NCI-H82 treated with DMSO at 0.1 percent for 48 hours (cell line): ENCODE results near the gene GGPS1.
"Not testable (repeated sequence)": the region's sequence is repeated elsewhere in the genome, so short reads cannot be mapped to it uniquely, and the experiment has no call there.

ENCODE experiments used
- DNase-seq: peaks from one replicate; lab custom pipeline; 2025; ENCODE audit not compliant: unreplicated experiment; lab: John Stamatoyannopoulos, UW

The GGPS1 gene

GRCh38 chr1:235336903-235337302 lies 8.5 kb downstream of the GGPS1 start:
- DNase-seq: no peak

- no peak for DNase-seq
These were observed 11.4 kb downstream of the GGPS1 start for GRCh38 chr1:235339746-235340145.

- no peak for DNase-seq
These were observed 13.0 kb downstream of the GGPS1 start for GRCh38 chr1:235341334-235341733.

DNA sequence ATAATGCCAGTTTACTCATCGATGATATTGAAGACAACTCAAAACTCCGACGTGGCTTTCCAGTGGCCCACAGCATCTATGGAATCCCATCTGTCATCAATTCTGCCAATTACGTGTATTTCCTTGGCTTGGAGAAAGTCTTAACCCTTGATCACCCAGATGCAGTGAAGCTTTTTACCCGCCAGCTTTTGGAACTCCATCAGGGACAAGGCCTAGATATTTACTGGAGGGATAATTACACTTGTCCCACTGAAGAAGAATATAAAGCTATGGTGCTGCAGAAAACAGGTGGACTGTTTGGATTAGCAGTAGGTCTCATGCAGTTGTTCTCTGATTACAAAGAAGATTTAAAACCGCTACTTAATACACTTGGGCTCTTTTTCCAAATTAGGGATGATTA lies 13.7 kb downstream of the GGPS1 start:
- peak; percentile 99 for DNase-seq

GRCh38 chr1:235342471-235342870 lies 14.1 kb downstream of the GGPS1 start:
- DNase-seq: peak; percentile 98

DNA sequence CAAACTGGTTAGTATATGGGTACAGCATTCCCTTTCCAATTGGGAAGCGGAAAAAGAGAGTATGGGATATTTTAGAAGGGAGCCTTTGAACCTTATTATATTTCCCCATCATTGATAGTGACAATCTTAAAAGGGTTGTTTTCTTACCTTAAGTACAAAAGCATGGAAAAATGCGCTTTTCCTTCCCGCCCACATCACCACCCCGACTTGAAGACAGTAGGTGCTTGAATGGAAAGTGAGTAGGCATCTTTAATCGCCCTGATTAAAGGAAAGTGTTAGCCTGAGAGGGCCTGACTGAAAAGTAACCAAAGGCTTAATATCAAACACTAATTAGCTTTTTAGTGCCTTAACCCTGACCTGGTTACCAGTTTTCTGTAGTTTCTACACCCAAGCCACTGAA lies 15.4 kb downstream of the GGPS1 start:
- no peak for DNase-seq

- DNase-seq: no peak
These were observed 23.1 kb downstream of the GGPS1 start for GRCh38 chr1:235351441-235351840.

DNA sequence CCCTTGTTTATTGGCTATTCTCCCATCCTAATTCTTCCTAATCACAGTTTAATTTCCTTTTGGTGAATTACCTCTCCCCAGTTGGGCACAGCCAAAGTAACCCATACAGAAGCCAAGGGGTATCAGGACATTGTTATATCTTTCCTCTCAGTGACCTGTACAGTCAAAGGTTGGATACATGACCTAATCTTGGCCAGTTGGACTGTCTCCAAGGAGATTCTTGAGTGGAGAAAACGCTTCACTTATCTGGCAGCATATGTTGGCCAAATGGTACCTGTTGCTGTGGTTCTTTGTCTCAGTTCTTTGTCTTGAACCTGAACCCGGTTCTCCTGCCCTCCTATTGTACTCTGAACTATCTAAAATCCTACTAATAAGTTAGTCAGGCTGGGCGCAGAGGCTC lies 23.5 kb downstream of the GGPS1 start:
- DNase-seq: no peak

DNA sequence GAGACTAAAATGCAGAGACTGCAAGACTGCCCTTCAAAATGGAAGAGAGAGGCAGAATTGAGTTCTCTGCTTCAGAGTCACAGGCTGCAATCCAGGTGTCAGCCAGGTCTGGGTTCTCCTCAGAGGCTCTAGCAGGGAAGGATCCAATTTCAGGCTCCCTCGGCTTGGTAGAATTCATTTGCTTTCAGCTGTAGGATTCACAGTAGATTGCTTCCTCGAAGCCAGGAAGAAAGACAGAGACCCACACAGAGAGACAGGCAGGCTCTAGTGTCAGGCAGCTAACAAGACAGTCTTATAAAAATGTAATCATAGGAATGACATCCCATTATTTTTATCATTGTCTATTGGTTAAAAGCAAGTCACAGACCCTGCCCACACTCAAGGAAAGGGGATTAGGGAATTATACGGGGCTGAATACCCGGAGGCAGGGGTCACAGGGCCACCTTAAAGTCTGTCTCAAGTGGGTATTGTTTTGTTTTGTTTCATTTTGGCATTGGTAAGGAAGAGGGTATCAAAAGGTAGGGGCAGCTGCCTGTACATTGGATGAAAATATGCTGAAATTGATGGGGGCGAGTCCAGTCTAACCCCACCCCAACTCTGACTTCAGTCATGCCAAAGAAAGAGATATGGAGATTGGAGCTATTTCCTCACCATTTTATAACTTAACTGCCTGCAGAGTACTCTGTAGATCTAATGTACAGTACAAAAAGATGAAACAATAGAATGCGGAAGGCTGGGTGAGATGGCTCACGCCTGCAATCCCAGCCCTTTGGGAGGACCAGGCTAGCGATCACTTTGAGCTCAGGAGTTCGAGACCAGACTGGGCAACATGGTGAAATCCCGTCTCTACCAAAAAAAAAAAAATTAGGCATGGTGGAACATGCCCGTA lies 29.4 kb downstream of the GGPS1 start:
- DNase-seq: no peak

DNA sequence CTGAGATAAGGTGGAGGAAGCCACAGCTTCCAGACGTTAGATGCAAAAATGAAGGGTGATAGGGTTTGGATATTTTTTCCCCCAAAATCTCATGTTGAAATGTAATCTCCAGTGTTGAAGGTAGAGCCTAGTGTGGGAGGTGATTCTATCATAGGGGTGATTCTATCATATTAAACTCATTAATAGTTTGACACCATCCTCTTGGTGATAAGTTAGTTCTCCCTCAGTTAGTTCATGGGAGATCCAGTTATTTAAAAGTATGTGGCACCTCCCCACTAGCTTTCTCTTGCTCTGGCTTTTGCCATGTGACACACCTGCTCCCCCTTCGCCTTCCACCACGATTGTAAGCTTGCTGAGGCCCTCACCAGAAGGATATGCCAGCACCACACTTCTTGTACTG lies 30.5 kb downstream of the GGPS1 start:
- DNase-seq: no peak

- not testable (repeated sequence) for DNase-seq
These were observed 35.8 kb downstream of the GGPS1 start for GRCh38 chr1:235364189-235364588.

DNA sequence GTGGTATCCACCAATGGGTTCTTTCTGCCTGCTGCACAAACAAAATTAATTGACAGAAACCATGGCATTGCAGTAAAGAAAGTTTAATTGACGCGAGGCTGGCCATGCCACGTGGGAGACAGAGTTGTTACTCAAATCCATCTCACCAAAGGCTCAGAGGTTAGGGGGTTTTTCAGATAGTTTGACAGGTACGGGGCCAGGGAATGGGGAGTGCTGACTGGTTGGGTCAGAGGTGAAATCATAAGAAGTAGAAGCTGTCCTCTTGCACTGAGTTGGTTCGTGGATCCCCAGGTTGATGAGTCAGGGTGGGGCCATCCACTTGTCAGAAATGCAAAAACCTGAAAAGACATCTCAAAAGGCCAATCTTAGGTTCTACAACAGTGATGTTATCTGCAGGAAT lies 37.9 kb downstream of the GGPS1 start:
- DNase-seq: no peak

- peak; percentile 98 for DNase-seq
These were observed 38.9 kb downstream of the GGPS1 start, which contains the start of gene TBCE for GRCh38 chr1:235367000-235367908. TSS of gene TBCE (plus strand) at chr1:235367427. CDS start at chr1:235380050, 12,623 bp downstream.

DNA sequence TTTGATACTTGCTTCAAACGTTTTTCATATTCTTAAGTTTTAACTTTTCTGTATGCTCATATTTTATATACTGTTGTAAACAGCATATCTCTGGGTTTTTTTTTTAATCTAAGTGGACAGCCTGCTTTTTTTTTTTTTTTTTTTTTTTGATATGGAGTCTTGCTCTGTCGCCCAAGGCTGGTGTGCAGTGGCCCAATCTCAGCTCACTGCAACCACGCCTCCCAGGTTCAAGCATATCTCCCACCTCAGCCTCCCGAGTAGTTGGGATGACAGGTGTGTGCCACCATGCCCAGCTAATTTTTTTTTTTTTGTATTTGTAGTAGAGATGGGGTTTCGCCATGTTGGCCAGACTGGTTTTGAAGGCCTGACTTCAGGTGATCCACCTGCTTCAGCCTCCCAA lies 40.1 kb downstream of the GGPS1 start:
- DNase-seq: no peak

- no peak for DNase-seq
These were observed 41.4 kb downstream of the GGPS1 start for GRCh38 chr1:235369802-235370201.

DNA sequence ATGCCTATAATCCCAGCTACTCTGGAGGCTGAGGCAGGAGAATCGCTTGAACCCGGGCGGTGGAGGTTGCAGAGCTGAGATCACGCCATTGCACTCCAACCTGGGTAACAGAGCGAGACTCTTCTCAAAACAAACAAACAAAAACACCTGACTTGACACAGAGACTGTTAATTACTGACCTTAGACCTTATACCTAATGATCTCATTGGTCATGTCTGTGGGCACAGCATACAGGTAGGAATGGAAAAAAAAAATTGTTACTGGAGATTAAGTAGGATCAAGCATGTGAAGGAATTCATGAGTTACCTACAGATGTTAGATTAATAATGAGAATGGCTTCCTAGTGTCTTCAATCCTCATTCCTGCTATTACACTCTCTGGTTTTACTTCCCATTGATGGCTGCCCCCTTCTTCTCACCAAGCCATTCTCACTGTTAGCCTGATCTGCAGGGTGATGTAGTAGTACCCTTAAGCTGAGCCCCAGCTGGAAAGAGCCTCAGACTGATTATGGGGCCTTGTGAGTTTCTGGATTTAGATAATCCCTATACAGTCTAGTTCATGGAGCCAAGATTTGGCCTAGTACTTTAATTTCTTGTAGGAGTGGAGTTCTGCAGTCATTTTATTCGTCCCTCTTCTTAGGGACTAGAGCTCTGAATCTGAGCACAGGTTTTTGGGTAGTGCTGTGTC lies 47.7 kb downstream of the GGPS1 start:
- peak; percentile 77 for DNase-seq

DNA sequence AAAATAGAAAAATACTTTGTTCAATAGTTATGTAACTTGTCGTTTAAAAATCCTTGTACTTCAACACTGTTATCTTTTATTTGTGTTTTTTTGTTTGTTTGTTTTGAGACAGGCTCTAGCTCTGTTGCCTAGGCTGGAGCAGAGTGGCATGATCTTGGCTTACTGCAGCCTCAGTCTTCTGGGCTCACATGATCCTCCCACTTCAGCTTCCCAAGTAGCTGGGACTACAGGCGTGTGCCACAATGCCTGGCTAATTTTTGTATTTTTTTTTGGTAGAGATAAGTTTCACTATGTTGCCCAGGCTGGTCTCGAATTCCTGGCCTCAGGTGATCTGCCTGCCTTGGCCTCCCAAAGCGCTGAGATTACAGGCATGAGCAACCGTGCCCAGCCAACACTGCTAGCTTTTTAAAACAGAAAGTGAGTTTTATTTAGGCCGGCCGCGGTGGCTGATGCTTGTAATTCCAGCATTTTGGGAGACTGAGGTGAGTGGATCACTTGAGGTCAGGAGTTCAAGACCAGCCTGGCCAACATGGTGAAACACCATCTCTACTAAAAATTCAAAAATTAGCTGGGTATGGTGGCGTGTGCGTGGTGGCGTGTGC lies 49.9 kb downstream of the GGPS1 start:
- not testable (repeated sequence) for DNase-seq

GRCh38 chr1:235381955-235382739 lies 53.8 kb downstream of the GGPS1 start:
- DNase-seq: not testable (repeated sequence)

DNA sequence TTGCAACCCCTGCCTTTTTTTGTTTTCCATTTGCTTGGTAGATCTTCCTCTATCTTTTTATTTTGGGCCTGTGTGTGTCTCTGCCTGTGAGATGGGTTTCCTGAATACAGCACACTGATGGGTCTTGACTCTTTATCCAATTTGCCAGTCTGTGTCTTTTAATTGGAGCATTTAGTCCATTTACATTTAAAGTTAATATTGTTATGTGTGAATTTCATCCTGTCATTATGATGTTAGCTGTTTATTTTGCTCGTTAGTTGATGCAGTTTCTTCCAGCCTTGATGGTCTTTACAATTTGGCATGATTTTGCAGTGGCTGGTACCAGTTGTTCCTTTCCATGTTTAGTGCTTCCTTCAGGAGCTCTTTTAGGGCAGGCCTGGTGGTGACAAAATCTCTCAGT lies 57.3 kb downstream of the GGPS1 start:
- DNase-seq: not testable (repeated sequence)

- no peak for DNase-seq
These were observed 63.5 kb downstream of the GGPS1 start for GRCh38 chr1:235391874-235392273.
